Neural cell (in vitro differentiated cells): ENCODE results near the gene ADAMTS16. TPM values are rescaled to one million over a fixed set of nuclear protein-coding genes. Genes with fewer than 3 reads are reported as not detected.

Experiments used
- H2AFZ ChIP-seq: fragments of 200-600, 300-800 bp; sonication (generic), shearing (Covaris generic); 2 replicates; pipeline ENCODE4 v1.6.0; 2014; ENCODE audit warnings: low read depth, mild to moderate bottlenecking, antibody characterized with exemption, low read length, moderate library complexity
- H3F3A ChIP-seq: fragments of 200-600 bp; shearing (Covaris generic); 2 replicates; pipeline ENCODE4 v1.6.1; 2016; ENCODE audit warnings: mild to moderate bottlenecking, moderate library complexity, mixed read lengths, antibody characterized with exemption, low read length; ENCODE audit not compliant: insufficient read depth, poor library complexity, severe bottlenecking
- H3K27ac ChIP-seq: fragments of 200-600, 300-800 bp; sonication (generic), shearing (Covaris generic); 2 replicates; pipeline ENCODE4 v1.5.1; 2014; ENCODE audit warnings: mild to moderate bottlenecking, low read length, moderate library complexity
- H3K27me3 ChIP-seq: fragments of 300-800, 200-600 bp; sonication (generic), shearing (Covaris generic); 2 replicates; pipeline ENCODE4 v1.6.0; 2014; ENCODE audit warnings: mild to moderate bottlenecking, low read depth, low read length, moderate library complexity; ENCODE audit not compliant: insufficient read depth
- H3K36me3 ChIP-seq: fragments of 300-800, 200-600 bp; sonication (generic), shearing (Covaris generic); 2 replicates; pipeline ENCODE4 v1.5.1; 2014; ENCODE audit warnings: mild to moderate bottlenecking, antibody characterized with exemption, low read length, moderate library complexity; ENCODE audit not compliant: insufficient read depth
- H3K4me2 ChIP-seq: fragments of 300-800, 200-600 bp; sonication (generic), shearing (Covaris generic); 2 replicates; pipeline ENCODE4 v1.6.0; 2014; ENCODE audit warnings: mild to moderate bottlenecking, low read length
- H3K4me3 ChIP-seq: fragments of 300-800, 200-600 bp; sonication (generic), shearing (Covaris generic); 2 replicates; pipeline ENCODE4 v1.5.1; 2014; ENCODE audit warnings: mild to moderate bottlenecking, low read length, moderate library complexity
- H3K79me2 ChIP-seq: fragments of 200-600 bp; shearing (Covaris generic); replicated peaks from 2 replicates; pipeline ENCODE4 v1.6.0; 2014; ENCODE audit warnings: mild to moderate bottlenecking, low read length, moderate library complexity; ENCODE audit not compliant: insufficient read depth
- H3K9ac ChIP-seq: fragments of 300-800, 200-600 bp; sonication (generic), shearing (Covaris generic); 2 replicates; pipeline ENCODE4 v1.6.1; 2016; ENCODE audit warnings: mild to moderate bottlenecking, low read length, mixed read lengths
- H3K9me2 ChIP-seq: fragments of 200-600 bp; shearing (Covaris generic); 2 replicates; pipeline ENCODE4 v1.6.1; 2016; ENCODE audit warnings: mild to moderate bottlenecking, low read length, mixed read lengths; ENCODE audit not compliant: insufficient read depth
- H3K9me3 ChIP-seq: fragments of 200-600, 300-800 bp; sonication (generic), shearing (Covaris generic); 2 replicates; pipeline ENCODE4 v1.6.1; 2016; ENCODE audit warnings: mild to moderate bottlenecking, mixed run types, low read length, moderate library complexity, mixed read lengths
- H4K20me1 ChIP-seq: fragments of 200-600 bp; shearing (Covaris generic); 2 replicates; pipeline ENCODE4 v1.6.1; 2016; ENCODE audit warnings: mild to moderate bottlenecking, mixed run types; ENCODE audit not compliant: insufficient read depth
- EP300 ChIP-seq: fragments of 450-650 bp; conservative IDR thresholded peaks from 2 replicates; pipeline ENCODE4 v1.6.1; 2014; ENCODE audit warnings: antibody characterized with exemption, mild to moderate bottlenecking, moderate library complexity; ENCODE audit not compliant: poor library complexity, severe bottlenecking
- EZH2 ChIP-seq: fragments of 200-600, 300-800 bp; shearing (Covaris generic), sonication (generic); IDR thresholded peaks from 2 replicates; pipeline ENCODE4 v1.6.1; 2014; ENCODE audit warnings: antibody characterized with exemption, low read length, borderline replicate concordance, mild to moderate bottlenecking; ENCODE audit not compliant: insufficient read depth, poor library complexity, severe bottlenecking
- MXI1 ChIP-seq: fragments of 450-650 bp; conservative IDR thresholded peaks from 2 replicates; pipeline ENCODE4 v1.6.1; 2014; ENCODE audit warnings: antibody characterized with exemption, mild to moderate bottlenecking; ENCODE audit not compliant: poor library complexity, severe bottlenecking
- POLR2AphosphoS5 ChIP-seq: IDR thresholded peaks from 2 replicates; pipeline ENCODE4 v1.6.1; 2012
- RAD21 ChIP-seq: fragments of 450-650 bp; conservative IDR thresholded peaks from 2 replicates; pipeline ENCODE4 v1.6.1; 2014; ENCODE audit warnings: antibody characterized with exemption, mild to moderate bottlenecking, moderate library complexity
- SMC3 ChIP-seq: fragments of 450-650 bp; conservative IDR thresholded peaks from 2 replicates; pipeline ENCODE4 v1.6.1; 2014; ENCODE audit warnings: antibody characterized with exemption, mild to moderate bottlenecking, moderate library complexity; ENCODE audit not compliant: poor library complexity
- TAF1 ChIP-seq: IDR thresholded peaks from 2 replicates; pipeline ENCODE4 v1.6.1; 2012; ENCODE audit warnings: low read depth
- polyA plus RNA-seq: library from polyadenylated mRNA; depleted of rRNA; stranded (reverse); fragments of >200 nt; gene quantifications from 2 replicates; pipeline ENCODE4 v1.2.3, GENCODE V29; 2014
- TF ChIP-seq, protein P1 (sequence below): fragments of 450-650 bp; IDR thresholded peaks from 2 replicates; pipeline ENCODE4 v1.5.1; 2014; ENCODE audit warnings: antibody characterized with exemption, mild to moderate bottlenecking, moderate library complexity; ENCODE audit not compliant: poor library complexity, severe bottlenecking
- TF ChIP-seq, protein P2 (sequence below): IDR thresholded peaks from 2 replicates; pipeline ENCODE4 v1.6.1; 2012; ENCODE audit warnings: borderline replicate concordance

Gene ADAMTS16
- polyA plus RNA-seq, 1 donor from 2014 or later = 1.3 TPM

DNA sequence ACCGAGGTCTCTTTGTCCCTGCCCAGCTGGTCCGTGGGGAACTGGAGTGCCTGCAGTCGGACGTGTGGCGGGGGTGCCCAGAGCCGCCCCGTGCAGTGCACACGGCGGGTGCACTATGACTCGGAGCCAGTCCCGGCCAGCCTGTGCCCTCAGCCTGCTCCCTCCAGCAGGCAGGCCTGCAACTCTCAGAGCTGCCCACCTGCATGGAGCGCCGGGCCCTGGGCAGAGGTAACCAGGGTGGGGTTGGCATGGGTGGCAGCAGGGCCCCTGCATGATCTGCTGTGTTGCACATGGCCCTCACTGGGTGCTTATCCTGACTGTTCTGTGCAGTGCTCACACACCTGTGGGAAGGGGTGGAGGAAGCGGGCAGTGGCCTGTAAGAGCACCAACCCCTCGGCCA is 163.1 kb downstream of the ADAMTS16 start:
- no peaks in the 10 kb centered on the region for H3K27me3 ChIP-seq

DNA sequence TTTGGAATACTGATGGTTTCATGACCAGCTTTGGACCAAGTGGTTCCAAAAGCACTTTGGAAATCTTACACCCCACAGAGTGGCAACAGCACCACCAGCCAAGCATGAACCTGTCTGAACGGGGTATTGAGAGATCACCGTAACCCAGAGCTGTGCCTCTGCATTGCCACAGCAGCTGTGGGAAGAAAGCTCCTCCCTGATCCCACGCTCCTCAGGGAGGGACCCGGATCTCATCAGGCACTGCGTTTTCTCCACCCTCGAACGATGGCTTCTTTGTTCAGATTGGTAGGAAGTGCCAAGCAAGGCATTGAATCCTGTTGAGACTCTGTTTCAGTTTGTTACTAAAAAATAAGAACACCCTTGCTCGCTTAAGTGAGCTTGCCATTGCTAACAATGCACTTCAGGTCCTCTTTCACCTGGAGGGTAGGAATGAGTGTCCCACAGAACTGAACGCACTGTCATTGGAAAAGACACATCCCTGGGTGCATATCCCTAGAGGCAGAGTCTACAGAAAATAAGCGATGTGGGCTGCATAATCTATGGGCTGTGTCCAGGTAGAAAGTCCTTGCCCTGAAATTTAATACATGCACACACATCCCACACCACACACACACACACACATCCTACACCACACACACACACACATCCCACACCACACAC is 164.4 kb downstream of the ADAMTS16 start:
- no peak overlapping the region for H3K27ac ChIP-seq
- no peaks in the 10 kb centered on the region for H3K27me3 ChIP-seq
- H3K9me3 ChIP-seq = no peaks in the 10 kb centered on the region
- H4K20me1 ChIP-seq = no peaks in the 10 kb centered on the region
- no peaks in the 10 kb centered on the region for H3K36me3 ChIP-seq
- H3K9me2 ChIP-seq = no peaks in the 10 kb centered on the region
- no peaks in the 10 kb centered on the region for H3F3A ChIP-seq
- H3K4me2 ChIP-seq = no peak overlapping the region
- TF ChIP-seq TAF1 (no peak), MXI1 (no peak), POLR2AphosphoS5 (no peak), EP300 (no peak), RAD21 (no peak), SMC3 (no peak), EZH2 (no peak)
- TF ChIP-seq, protein P1, sequence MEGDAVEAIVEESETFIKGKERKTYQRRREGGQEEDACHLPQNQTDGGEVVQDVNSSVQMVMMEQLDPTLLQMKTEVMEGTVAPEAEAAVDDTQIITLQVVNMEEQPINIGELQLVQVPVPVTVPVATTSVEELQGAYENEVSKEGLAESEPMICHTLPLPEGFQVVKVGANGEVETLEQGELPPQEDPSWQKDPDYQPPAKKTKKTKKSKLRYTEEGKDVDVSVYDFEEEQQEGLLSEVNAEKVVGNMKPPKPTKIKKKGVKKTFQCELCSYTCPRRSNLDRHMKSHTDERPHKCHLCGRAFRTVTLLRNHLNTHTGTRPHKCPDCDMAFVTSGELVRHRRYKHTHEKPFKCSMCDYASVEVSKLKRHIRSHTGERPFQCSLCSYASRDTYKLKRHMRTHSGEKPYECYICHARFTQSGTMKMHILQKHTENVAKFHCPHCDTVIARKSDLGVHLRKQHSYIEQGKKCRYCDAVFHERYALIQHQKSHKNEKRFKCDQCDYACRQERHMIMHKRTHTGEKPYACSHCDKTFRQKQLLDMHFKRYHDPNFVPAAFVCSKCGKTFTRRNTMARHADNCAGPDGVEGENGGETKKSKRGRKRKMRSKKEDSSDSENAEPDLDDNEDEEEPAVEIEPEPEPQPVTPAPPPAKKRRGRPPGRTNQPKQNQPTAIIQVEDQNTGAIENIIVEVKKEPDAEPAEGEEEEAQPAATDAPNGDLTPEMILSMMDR = no peak
- TF ChIP-seq, protein P2, sequence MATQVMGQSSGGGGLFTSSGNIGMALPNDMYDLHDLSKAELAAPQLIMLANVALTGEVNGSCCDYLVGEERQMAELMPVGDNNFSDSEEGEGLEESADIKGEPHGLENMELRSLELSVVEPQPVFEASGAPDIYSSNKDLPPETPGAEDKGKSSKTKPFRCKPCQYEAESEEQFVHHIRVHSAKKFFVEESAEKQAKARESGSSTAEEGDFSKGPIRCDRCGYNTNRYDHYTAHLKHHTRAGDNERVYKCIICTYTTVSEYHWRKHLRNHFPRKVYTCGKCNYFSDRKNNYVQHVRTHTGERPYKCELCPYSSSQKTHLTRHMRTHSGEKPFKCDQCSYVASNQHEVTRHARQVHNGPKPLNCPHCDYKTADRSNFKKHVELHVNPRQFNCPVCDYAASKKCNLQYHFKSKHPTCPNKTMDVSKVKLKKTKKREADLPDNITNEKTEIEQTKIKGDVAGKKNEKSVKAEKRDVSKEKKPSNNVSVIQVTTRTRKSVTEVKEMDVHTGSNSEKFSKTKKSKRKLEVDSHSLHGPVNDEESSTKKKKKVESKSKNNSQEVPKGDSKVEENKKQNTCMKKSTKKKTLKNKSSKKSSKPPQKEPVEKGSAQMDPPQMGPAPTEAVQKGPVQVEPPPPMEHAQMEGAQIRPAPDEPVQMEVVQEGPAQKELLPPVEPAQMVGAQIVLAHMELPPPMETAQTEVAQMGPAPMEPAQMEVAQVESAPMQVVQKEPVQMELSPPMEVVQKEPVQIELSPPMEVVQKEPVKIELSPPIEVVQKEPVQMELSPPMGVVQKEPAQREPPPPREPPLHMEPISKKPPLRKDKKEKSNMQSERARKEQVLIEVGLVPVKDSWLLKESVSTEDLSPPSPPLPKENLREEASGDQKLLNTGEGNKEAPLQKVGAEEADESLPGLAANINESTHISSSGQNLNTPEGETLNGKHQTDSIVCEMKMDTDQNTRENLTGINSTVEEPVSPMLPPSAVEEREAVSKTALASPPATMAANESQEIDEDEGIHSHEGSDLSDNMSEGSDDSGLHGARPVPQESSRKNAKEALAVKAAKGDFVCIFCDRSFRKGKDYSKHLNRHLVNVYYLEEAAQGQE = no peak
- H3K9ac ChIP-seq = no peak overlapping the region
- H3K4me3 ChIP-seq = no peak overlapping the region
- no peaks in the 10 kb centered on the region for H3K79me2 ChIP-seq
- no peak overlapping the region for H2AFZ ChIP-seq

More for the DNA sequence above, 163.1 kb downstream of the ADAMTS16 start:
- Histone ChIP-seq H3K9ac (no peak overlapping the region), H3K79me2 (no peaks in the 10 kb centered on the region), H3F3A (no peaks in the 10 kb centered on the region), H3K9me2 (no peaks in the 10 kb centered on the region), H3K4me2 (no peak overlapping the region), H3K4me3 (no peak overlapping the region), H4K20me1 (no peaks in the 10 kb centered on the region), H2AFZ (no peak overlapping the region), H3K9me3 (no peaks in the 10 kb centered on the region), H3K27ac (no peak overlapping the region), H3K36me3 (no peaks in the 10 kb centered on the region)
- no peak for TF ChIP-seq RAD21
- TF ChIP-seq MXI1 = no peak
- TF ChIP-seq, protein P2 = no peak
- TF ChIP-seq POLR2AphosphoS5 = no peak
- TF ChIP-seq EP300 = no peak
- no peak for TF ChIP-seq SMC3
- TF ChIP-seq, protein P1 = no peak
- no peak for TF ChIP-seq TAF1
- no peak for TF ChIP-seq EZH2
